Measurements from ENCODE around the gene TSPEAR.

DNA sequence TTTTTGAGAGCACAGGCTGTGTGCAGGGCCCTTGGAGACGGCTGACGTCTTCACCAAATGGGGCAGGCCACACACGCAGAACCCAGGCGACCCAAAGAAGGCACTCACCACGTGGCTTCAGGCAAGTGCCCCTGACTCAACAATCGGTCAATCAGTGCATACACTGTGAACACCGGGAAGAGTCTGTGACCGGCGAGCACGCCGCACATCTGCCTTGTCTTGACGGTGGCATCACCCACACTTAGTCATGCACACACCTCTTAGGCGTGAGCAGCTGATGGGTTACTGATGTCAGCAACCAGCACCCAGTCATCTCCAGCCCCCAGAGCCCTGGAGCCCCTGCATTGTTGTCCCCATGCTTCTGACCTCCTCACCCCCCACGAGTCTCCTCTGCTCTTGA is 261.0 kb downstream of the TSPEAR start:
- TF ChIP-seq, protein P1, sequence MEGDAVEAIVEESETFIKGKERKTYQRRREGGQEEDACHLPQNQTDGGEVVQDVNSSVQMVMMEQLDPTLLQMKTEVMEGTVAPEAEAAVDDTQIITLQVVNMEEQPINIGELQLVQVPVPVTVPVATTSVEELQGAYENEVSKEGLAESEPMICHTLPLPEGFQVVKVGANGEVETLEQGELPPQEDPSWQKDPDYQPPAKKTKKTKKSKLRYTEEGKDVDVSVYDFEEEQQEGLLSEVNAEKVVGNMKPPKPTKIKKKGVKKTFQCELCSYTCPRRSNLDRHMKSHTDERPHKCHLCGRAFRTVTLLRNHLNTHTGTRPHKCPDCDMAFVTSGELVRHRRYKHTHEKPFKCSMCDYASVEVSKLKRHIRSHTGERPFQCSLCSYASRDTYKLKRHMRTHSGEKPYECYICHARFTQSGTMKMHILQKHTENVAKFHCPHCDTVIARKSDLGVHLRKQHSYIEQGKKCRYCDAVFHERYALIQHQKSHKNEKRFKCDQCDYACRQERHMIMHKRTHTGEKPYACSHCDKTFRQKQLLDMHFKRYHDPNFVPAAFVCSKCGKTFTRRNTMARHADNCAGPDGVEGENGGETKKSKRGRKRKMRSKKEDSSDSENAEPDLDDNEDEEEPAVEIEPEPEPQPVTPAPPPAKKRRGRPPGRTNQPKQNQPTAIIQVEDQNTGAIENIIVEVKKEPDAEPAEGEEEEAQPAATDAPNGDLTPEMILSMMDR (IDR thresholded peaks at IDR 0.05): no peak
- TF ChIP-seq POLR2A (IDR thresholded peaks at IDR 0.05): no peak
